HL-60/S4 (cell line): ENCODE measurements around the gene RFX4.

ENCODE experiments used
- in situ Hi-C: fragments of 300-500 bp; cut with MboI; formaldehyde crosslinking; loops from 2 replicates; pipeline ENCODE4 v1.14.3; 2022; ENCODE audit warnings: low sequenced_read_pairs

RFX4 gene

DNA sequence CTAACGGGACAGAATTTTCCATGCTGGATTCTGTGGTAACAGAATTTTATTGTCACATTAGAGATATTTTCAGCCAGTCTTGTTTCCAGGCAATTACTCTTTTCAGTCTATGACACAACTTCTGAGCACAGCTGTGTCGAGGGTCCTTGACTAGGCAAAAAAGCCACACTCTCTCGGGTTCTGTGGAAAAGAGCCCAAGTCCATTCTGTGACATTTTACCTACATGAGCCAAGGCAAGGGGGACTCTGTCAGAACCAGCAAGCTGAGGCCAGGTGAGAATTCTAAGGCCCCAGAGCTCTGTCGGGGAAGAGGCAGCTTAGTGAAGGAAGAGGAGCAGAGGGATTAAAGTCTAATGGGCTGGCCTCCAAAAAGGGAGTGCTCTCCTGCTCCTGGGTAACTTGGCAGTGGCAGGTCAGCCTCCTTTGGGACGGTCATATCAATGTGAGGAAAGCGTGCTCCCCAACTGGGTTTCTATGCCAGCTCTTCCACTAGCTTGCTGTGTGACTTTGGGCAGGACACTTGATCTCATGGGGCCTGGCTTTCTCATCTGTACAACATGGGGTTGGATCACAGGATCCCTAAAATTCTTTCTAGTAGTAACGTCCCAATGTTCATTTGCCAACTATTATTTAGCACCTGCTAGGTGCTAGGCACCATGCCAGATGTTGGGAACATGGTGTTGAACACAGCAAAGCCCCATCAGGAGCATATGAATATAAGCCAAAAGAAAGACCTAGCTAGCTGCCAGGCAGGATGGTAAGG is 175.7 kb downstream of the RFX4 start:
- in situ Hi-C loops = no loop called here

GRCh38 chr12:106759526-106760183 is 176.9 kb downstream of the RFX4 start:
- in situ Hi-C loops = no loop called here

GRCh38 chr12:106760184-106760531 is 177.4 kb downstream of the RFX4 start:
- in situ Hi-C loops = no loop called here

GRCh38 chr12:106764220-106764619 is 181.4 kb downstream of the RFX4 start:
- in situ Hi-C loops = no loop called here

DNA sequence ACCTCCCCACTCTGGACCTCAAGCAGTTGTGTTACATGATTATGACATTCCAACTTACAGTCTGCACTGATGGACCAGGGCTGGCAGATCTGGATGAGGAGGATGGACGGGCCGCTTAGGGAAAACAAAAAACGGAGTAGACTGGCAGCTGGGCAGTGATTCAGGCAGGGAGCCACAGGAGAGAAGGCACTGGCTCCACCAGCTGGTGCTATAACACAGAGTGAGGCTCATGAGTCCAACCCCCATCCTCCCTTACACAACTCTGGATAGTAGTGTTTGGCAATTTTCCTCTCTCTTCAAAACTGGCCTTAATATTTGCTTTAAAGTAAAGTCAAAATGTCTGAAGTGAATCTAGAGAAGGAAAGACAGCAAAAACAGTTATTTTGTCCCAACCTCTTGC is 181.9 kb downstream of the RFX4 start:
- in situ Hi-C loops = no loop called here

GRCh38 chr12:106766393-106766826 is 183.6 kb downstream of the RFX4 start:
- in situ Hi-C loops = no loop called here

DNA sequence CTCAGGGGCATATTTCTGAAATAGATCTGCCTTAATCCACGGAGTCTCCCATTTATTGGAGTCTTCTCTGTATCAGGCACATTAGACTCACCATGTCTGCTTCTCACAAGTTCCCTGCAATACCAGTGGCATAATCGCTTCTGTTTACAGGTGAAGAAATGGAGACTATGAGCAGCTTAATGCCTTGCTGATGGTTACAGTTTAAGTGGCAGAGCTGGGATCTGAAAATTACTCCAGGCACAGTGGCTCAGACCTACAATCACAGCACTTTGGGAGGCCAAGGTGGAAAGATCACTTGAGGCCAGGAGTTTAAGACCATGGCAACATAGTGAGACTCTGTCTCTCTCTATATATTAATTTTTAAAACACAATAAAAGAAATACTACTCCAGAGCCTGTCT is 184.4 kb downstream of the RFX4 start:
- in situ Hi-C loops = no loop called here

DNA sequence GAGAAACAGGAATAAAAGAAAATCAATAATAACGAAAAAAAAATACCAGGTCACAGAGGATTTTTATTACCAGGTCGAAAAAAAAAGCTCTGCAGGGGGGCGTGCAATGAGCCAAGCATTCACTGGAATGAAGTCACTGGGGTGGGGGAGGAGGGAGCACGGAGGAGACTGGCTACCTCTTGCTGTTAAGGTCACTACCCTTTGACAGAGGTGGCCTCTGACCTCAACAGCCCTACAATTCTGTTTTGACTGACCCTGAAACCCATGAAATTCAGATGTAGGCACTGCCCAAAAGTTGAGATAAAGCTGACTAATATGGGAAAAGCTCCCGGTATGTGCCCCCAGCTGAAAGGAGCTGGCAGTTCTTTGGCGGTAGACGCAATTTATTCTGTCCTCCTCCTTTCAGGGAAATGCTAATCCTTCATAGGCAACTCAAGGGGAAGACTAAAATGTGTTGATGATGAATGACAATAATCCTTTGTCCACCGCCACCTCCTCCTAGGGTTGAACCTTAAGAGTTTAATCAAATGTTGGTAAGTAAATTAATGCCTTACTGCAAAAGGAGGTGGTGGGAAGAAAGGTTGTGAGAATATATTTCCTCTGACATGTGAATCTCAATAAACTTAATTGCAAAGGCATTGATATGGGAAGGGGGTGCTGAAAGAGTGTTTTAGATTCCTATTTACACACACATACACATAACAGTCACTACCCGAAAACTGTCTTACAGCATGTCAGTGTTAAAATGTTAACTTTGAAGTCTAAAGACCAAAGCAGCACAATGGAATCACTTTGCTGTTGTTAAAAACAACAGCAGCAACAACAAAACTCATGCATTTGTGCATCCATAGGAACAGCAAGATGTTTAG is 185.4 kb downstream of the RFX4 start:
- in situ Hi-C loops = no loop called here

DNA sequence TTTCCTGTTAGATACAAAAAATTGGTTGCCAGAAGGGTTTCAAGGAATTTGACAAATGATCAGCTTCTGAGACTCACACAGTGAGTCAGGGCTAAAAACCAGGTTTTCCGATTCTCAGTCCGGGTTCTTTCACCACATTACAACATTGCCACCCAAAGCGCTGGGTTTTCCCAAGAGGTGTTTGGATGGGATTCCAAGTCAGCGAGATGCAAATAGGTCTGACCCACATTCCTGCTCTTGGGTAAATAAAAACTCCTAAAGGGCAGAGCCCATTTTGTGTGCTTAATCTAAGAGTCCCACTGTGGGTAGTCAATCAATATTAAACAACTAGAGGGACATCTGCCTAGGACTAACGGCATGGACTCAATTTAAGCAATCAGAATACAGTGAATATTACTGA is 186.3 kb downstream of the RFX4 start:
- in situ Hi-C loops = no loop called here

DNA sequence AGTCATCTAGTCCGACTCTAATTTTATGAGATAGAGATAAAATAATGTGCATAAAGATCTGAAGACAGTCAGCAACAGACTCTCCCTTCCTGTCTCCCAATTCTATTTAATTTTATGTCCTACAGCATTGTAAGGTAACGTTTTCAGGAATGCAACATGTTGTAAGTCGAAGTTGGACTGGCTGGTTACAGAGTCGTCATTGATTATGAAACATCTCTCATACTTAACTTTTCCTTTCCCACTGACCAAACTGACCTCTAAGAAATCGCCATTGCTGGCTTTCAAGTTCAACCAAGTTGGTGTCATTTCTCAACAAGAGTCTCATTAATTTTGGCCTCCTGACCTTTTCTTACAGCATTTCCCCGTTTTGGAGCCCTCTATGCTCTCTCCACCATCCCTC is 186.7 kb downstream of the RFX4 start:
- in situ Hi-C loops = no loop called here

DNA sequence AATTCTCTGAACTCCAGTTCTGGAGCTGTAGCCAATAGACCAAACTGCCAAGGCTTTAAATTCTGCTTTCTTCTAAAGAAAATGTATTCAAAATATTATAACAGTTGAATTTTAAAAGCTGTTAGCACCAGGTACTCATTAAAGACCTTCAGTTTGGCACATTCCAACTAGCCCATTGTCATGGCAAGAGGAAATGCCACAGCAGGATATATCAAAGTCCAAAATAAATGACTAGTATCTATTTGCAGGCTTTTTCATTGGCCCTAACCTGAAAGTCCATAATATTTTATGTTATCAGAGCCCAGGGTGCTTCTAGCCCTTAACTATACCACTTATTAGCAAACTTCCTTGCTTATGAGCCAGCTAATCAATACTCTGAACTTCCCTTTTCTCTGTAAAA is 188.6 kb downstream of the RFX4 start:
- in situ Hi-C loops = no loop called here

DNA sequence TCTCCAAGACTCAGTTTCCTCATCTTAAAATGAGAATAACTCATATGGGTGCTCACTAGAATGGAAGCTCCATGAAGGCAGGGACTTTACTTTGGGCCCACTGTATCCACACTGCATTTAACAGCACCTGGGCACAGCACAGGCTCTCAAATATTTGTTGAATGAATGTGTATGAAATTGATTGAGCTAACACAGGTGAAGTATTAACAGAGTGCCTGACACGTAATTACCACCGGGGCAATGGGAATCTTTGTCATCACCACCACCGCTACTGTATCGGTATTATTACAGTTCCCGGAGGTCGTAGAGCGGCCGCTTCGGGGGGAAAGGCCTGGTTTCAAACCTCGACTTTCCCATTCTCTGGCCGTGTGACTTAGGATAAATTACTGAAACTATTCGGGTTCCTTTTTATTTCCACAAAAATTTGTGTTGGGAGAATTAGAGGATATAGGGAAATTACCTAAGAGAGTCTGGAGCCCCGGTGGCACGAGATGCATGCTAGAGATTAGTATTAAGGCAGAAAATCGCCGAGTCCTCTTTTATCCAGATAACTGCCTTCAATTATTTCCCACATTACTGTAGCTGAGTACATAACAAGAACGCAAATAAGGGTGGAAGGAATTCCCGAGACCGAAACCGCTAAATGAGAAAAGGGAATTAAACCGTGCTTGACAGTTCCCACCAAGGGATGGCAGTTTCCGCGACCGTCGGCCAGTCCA is 190.6 kb downstream of the RFX4 start:
- in situ Hi-C loops = no loop called here

DNA sequence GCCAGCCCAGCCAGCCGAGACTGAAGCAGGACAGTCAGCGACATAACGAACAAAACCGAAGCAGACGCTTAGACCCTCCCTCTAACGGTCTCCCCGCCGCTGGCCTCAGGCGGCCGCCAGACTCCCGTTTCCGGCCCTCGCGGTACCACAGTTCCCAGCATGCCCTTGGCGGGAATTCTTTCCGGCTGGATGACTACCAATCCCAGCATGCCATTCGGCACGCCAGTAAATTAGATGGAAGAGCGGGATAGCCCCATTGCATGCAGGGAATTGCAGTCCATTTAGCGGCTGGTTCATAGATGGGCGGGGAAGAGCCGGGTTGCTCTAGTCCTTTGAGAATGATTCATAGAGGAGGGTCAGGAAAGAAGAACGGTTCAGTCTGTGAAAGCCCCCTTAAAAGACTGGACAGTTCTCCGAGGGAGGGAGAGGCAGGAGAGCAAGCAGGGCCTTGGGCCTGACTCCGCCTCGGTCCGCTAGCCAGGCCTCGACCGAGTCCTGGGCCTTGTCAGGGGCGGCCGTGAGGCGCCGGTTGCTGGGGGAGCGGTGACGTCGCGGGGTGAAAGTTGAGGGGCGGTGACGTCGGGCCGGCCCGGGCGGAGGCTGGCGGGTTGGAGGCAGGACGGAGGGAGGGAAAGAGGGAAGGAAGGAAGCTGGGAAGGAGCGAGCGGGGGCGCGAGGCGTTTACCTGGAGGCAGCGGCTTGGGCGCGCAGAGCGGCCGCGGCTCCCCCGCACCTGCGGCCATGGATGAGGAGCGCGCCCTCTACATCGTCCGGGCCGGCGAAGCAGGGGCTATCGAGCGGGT is 191.4 kb downstream of the RFX4 start, which contains the start of gene RIC8B:
TSS of gene RIC8B (plus strand) at position 678 of the 803 bp plus-strand sequence. CDS start at position 742, 64 bp downstream.
- in situ Hi-C loops = no loop called here

DNA sequence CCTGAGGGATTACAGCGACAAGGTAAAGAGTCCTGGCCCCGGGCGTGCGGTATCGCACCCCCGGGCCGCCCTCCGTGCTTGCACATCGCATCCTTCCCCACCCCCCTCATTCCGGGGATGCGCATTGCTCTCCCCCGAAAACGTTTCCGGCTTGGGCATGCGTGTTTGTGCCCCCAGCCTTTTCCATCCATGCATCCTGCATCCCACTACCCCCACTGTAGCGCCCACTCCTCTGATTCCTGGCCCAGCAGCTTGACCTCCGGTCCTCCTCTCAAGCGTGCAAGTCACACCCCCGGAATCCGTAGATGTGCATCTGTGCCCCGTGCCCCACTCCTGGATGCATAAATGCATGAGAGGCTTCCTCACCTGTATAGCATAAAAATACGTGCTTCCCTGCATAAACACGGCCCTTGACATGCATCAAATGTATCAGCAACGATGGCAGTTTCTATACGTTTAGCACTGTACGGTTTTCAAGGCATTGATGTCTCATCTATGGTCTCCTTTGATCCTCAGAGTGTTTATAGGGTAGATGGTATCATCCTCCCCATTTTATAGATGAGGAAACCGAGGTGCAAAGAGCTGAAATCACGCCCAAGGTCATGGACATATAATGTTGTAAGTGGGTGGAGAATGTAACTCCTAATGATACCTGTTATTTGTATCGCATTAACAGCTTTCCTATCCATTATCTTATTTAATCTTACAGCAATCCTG is 192.2 kb downstream of the RFX4 start:
- in situ Hi-C loops = no loop called here

DNA sequence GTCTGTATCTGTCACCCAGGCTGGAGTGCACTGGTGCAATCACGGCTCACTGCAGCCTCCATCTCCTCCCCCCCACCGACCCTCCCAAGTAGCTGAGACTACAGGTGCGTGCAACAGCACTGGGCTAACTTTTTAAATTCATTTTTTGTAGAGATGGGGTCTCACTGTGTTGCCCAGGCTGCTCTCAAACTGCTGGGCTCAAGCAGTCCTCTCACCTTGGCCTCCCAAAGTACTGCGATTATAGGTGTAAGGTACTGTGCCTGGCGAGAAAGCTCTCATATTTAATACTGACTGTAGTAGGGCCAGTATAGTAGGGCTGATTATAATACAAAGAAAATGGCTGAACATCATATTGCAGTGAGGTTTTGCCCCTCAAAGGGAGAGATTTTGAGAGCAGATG is 194.1 kb downstream of the RFX4 start:
- in situ Hi-C loops = no loop called here

DNA sequence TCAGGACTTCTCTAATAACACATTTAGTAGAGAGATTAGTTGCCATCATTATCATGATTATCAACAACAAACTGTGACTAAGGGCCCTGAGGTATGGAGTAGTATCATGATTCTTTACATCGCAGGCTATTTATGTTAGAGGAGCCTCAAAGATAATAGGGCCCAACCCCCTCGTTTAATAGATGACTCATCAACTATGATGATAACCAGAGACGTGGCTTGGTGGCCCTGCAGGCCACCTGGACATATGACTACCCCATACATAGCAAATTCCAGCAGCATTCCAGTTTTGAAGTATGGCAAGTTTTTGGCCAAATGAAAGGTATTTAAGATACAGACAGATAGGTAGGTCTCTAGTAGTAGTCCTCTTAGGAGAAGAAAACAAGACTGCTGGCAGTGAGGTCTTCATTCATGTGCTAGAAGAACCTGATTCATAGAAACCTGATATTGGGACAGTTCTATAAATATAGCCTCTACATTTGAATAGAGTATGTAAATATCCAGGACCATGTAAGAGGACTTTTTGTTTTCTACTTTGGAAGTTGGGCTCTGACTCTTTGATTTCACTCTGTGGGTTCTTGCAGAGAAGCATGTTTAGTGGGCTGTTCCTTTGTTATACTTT is 197.3 kb downstream of the RFX4 start:
- in situ Hi-C loops = no loop called here

DNA sequence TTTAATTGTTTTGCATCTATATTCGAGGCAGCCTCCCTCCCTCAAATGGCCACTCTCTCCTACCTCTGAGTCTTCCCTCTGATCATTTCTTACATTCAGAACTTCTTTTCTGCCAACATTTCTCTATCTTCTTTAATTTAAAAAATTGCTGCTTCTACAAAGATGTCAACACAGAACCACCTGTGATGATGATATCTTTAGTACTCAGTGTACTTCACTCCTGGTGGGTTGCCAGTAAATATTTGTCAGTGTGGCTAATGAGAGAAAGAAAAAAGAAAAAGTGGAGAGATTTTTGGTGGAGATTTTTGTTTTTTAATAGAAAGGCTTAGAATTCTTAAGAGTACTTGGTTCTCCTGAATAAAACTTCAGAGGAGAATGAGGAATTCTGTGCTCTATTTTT is 199.8 kb downstream of the RFX4 start:
- in situ Hi-C loops = no loop called here

DNA sequence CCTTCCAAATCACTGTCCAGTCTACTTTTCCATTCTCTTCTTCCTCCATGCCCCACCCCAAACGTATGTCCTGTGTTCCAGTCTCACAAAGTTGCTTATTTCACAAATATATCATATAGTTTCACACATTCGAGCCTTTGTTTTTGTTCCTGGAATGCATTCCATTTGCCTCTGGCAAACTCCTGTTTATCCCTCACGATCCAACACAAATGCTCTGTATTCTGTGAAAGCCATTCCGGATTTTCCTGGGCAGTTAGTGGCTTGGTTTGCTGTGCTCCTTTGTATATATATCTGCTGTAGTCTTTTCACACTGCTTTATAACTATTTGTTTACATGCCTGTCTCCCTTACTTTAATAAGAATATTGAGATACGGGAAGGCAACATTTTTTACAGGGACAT is 200.7 kb downstream of the RFX4 start:
- in situ Hi-C loops = no loop called here

- in situ Hi-C loops = no loop called here
Measured at GRCh38 chr12:106790020-106790419, 207.2 kb downstream of the RFX4 start.
